Measurements from ENCODE around the gene SPG7.

- no peak for TF ChIP-seq CTCF (IDR thresholded peaks at IDR 0.05; ENCODE audit: low read length)
- TF ChIP-seq EZH2 (optimal IDR thresholded peaks at IDR 0.05; ENCODE audit: low read depth, low read length) = no peak
These were observed 56.5 kb downstream of the SPG7 start for GRCh38 chr16:89564476-89565255.

Measured in MM.1S (cell line).